Occipital lobe (tissue), 2 donors: Measurements from ENCODE around the gene CPNE5. TPM values are rescaled to one million over a fixed set of nuclear protein-coding genes. Genes with fewer than 3 reads are reported as not detected.
A peak's percentile ranks its signal among the peaks of the same experiment; 100 is the strongest.

Source experiments
- DNase-seq: peaks from one replicate; lab custom pipeline; 2025; lab: John Stamatoyannopoulos, UW
- total RNA-seq: library from RNA; depleted of rRNA; stranded (reverse); fragments of >200 nt; gene quantifications from one replicate; pipeline ENCODE4 v1.2.3, GENCODE V29; 2014

CPNE5 gene
- total RNA-seq, 1 donor from 2014 or later: 4.8 TPM

- no peak for DNase-seq
Measured at GRCh38 chr6:36857325-36857724, 18.1 kb upstream of the CPNE5 start.

- no peak for DNase-seq
Measured at GRCh38 chr6:36856277-36856676, 17.0 kb upstream of the CPNE5 start.

- no peak for DNase-seq
Measured at GRCh38 chr6:36855750-36856149, 16.5 kb upstream of the CPNE5 start.

- no peak for DNase-seq
Measured at GRCh38 chr6:36853325-36853724, 14.1 kb upstream of the CPNE5 start.

GRCh38 chr6:36852481-36853147, 13.4 kb upstream of the CPNE5 start:
- no peak for DNase-seq

DNA sequence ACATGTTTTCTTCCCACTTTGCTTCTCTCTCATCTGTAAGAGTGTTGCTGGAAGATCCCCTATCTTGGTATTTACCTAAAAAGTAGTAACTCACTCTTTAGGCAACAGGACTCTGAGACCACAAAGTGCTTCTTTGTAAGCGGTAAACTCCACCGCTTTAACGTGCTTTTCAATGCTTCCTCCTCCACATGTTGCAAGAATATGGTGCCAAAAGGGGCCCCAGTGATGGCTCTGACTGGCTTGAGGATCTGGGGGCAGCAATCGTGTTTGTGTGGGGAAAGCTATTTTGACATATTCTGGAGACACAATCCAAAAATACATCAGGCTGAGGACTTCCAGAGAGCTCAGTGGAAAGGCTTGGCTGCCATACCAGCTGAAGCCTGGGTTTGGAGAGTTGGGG, 12.4 kb upstream of the CPNE5 start:
- no peak for DNase-seq

GRCh38 chr6:36851149-36851614, 11.9 kb upstream of the CPNE5 start:
- peak; percentile 53 for DNase-seq

- no peak for DNase-seq
Measured at GRCh38 chr6:36850021-36850420, 10.8 kb upstream of the CPNE5 start.

- DNase-seq: no peak
Measured at GRCh38 chr6:36848658-36849441, 9.6 kb upstream of the CPNE5 start.

- DNase-seq: no peak
Measured at GRCh38 chr6:36847991-36848390, 8.7 kb upstream of the CPNE5 start.

- DNase-seq: no peak
Measured at GRCh38 chr6:36847152-36847551, 7.9 kb upstream of the CPNE5 start.

GRCh38 chr6:36845233-36845632, 6.0 kb upstream of the CPNE5 start:
- DNase-seq: no peak

DNA sequence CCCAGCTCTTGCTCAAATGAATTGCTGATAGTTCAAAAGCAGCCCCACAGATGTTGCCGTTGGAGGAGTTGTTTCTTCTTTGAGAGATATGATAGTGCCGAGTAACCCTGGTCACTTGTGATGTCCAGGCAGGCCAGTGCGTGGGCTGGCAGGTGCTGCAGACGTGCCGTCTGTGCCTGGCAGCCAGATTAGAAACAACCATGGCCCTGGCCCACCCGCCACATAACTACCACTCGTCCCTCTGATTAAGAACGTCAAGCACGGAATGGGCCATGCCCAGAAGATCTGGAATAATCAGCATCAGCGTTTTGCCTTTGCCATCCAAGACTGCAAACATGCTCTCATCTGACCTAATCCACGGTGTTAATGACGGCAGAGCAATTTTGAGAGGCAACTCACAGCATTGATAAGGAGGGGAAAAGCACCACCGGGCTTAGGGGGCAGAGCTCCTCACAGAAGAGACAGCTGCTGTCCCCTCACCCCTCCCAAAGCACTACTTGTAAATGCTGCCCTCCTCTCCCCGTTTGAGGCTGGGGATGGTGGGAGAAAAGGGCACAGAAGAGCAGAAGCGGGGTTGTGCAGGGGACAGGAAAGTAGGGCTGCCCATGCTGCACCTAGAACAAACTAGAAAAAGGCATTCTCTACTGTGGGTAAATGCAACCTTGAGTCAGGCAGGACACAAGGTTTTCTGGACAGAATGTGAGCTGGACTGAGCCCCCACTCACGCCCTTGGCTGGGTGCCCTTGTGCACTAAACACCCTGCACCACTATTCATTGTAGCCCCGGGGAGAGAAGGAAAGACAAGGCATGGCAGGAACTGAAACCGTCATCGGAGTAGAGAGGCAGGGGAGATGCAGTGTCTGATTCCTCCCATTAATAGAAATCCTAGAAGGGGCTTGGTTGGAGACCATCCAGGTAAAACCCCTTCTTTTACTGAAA, 5.3 kb upstream of the CPNE5 start:
- no peak for DNase-seq

- DNase-seq: no peak
Measured at GRCh38 chr6:36843170-36843569, 3.9 kb upstream of the CPNE5 start.

DNA sequence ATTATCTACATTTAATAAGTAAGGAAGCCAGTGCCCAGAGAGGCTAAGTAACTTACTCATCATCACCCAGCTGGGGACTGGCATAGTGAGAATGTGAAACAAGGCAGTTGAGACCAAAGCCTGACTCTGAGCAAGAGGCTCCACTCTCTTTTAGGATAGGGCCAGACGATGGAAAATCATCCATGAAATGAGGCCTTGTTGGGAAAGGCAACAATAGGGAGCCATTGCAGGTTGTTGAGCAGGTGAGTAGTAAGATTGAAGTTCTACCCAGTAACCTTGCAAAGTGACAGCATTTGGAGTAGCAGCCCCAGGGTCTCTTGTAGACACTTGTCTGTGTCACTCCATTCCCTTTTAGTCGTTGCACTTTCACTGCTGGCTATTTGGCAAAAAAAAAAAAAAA, 2.5 kb upstream of the CPNE5 start:
- DNase-seq: no peak

- no peak for DNase-seq
Measured at GRCh38 chr6:36840432-36841403, 1.5 kb upstream of the CPNE5 start.

GRCh38 chr6:36839749-36840431, 646 bp upstream of the CPNE5 start:
- DNase-seq: peak; percentile 26

GRCh38 chr6:36837686-36838085, 1.6 kb downstream of the CPNE5 start:
- DNase-seq: no peak

- no peak for DNase-seq
Measured at GRCh38 chr6:36837022-36837339, 2.3 kb downstream of the CPNE5 start.
